CD1c-positive myeloid dendritic cell (primary cell): ENCODE results near the gene EXT2.

Experiments
- DNase-seq: peaks from one replicate; pipeline ENCODE4 v3.0.0-alpha.2; 2016; ENCODE audit errors: extremely low spot score

The EXT2 gene

GRCh38 chr11:44203270-44204043, 108.0 kb downstream of the EXT2 start:
- DNase-seq, result no peak

GRCh38 chr11:44205352-44205751, 109.9 kb downstream of the EXT2 start:
- DNase-seq, result no peak

- DNase-seq, result no peak
Observed at GRCh38 chr11:44205836-44206235, 110.4 kb downstream of the EXT2 start.

GRCh38 chr11:44207292-44207691, 111.8 kb downstream of the EXT2 start:
- no peak for DNase-seq

GRCh38 chr11:44208976-44209603, 113.6 kb downstream of the EXT2 start:
- DNase-seq, result no peak

- no peak for DNase-seq
Observed at GRCh38 chr11:44212128-44212527, 116.7 kb downstream of the EXT2 start.

GRCh38 chr11:44213148-44213547, 117.7 kb downstream of the EXT2 start:
- DNase-seq, result no peak

- no peak for DNase-seq
Observed at GRCh38 chr11:44217432-44217831, 122.0 kb downstream of the EXT2 start.

GRCh38 chr11:44219830-44220796, 124.6 kb downstream of the EXT2 start:
- DNase-seq, result no peak

GRCh38 chr11:44221456-44221855, 126.0 kb downstream of the EXT2 start:
- DNase-seq, result no peak

- DNase-seq, result no peak
Observed at GRCh38 chr11:44221992-44222391, 126.5 kb downstream of the EXT2 start.

- no peak for DNase-seq
Observed at GRCh38 chr11:44223238-44223637, 127.8 kb downstream of the EXT2 start.

- DNase-seq, result no peak
Observed at GRCh38 chr11:44224867-44225501, 129.5 kb downstream of the EXT2 start.

- DNase-seq, result no peak
Observed at GRCh38 chr11:44226490-44226889, 131.0 kb downstream of the EXT2 start.

- DNase-seq, result no peak
Observed at GRCh38 chr11:44226945-44227344, 131.5 kb downstream of the EXT2 start.

GRCh38 chr11:44228379-44228778, 132.9 kb downstream of the EXT2 start:
- DNase-seq, result no peak

GRCh38 chr11:44229098-44229497, 133.6 kb downstream of the EXT2 start:
- DNase-seq, result no peak

- DNase-seq, result no peak
Observed at GRCh38 chr11:44229624-44230023, 134.1 kb downstream of the EXT2 start.

- no peak for DNase-seq
Observed at GRCh38 chr11:44235765-44236201, 140.3 kb downstream of the EXT2 start.

GRCh38 chr11:44236296-44236695, 140.8 kb downstream of the EXT2 start:
- DNase-seq, result no peak

GRCh38 chr11:44237156-44237555, 141.7 kb downstream of the EXT2 start:
- no peak for DNase-seq

- DNase-seq, result no peak
Observed at GRCh38 chr11:44241851-44242250, 146.4 kb downstream of the EXT2 start.
